Activated naive CD4-positive, alpha-beta T cell (primary cell): Measurements from ENCODE around the gene BAD.

Source experiments
- DNase-seq, 4 experiments: peaks; one replicate each; lab custom pipeline; 2025; lab: John Stamatoyannopoulos, UW

The BAD gene

DNA sequence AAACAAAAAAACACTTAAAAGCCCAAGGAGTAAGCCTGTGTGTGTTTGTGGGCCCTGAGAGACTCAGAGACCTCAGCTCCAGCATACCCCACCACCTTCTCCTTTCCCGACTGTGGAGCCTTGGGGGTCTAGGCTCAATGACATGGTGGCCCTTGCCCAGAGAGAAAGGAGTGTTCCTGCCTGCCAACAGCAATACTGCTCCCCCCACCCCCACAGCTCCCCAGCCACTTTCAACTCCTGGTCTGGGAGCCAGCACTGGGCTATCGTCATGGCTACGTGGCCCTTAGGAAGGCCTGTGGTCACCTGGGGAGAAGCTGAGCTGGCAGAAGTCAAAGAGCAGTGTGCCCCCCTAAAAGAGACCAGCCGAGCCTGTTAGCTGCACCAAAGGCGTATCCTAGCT lies 40.4 kb downstream of the BAD start:
- DNase-seq, result no peak

DNA sequence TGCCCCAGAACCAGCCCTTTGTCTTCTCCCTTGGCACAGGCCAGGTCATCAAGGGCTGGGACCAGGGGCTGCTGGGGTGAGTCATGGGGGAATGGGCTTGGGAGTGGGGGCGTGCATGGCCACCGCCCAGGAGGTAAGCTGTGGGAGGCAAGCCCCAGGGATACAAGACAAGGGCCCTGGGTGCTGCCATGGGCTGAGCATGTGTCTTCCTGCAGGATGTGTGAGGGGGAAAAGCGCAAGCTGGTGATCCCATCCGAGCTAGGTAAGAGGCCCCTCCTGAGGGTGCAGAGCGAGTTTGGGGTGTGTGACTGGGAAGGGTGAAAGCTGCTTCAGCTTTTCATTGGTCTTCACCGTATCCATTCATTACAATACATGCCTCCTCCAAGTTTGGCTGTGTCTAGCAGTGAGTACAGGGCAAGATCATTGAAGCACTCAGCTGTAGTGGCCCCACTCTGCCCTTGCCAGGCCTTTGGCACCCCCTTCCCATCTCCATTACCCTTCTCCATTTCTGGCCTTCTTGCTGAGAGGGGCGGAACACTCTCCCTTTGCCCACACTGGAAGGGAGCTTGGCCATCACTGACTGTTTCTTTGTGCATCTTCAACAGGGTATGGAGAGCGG lies 41.1 kb downstream of the BAD start:
- no peak for DNase-seq

DNA sequence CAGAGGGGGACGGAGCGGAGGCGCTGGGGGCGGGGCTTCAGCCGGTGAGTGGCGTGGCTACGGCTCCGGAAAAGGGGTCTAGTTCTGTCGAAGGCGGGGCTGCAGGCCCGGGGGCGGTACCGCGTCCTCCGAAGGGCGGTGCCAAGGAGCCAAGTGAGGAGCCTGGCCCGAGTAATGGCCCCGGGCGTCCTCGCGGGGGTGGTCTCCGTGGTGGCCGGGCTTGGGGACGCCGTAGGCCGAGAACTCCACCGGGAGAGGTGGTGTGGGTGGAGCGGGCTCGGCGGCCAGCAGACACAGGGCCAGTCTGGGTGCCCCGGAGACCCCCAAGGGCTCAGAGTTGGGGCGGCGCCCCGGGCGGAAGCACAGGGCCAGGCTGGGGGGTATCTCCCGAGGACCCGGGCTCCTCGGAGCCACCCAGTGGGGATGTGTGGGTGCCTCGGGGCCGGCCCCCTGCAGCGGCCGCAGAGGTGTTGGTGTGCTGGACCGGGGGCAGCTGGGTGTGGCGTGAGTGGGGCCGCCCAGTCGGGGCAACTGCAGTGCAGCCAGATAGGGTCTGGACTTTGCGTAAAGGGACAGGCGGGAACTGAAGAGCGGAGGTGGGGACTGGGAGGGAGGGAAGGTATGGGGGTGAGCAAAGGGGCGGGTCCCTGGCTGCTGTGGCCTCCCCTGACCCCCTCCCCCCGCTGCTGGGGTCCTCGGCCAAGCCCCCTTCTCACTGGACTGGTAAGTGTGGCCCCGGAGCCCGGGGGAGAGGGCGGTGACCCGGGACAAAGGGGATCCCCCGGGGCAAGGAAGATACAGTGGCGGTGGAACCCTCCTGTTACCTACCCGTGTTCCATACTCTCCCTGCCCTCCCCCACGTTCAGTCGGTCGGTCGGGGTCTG lies 42.7 kb downstream of the BAD start:
- DNase-seq, result no peak

DNA sequence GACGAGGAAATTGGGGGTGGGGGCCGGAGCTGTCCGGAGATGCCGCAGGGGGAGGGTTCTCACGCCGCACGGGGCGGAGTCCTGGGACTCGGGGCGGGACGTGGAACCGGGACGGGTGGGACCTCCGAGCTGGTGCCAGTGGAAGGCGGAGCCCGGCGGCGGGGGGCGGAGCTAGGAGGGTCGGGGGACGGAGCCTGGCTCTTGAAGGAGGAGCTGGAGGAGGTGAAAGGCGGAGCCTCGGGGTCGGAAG lies 43.3 kb downstream of the BAD start:
- peak; percentile 99 to 100 (median 99) for DNase-seq

DNA sequence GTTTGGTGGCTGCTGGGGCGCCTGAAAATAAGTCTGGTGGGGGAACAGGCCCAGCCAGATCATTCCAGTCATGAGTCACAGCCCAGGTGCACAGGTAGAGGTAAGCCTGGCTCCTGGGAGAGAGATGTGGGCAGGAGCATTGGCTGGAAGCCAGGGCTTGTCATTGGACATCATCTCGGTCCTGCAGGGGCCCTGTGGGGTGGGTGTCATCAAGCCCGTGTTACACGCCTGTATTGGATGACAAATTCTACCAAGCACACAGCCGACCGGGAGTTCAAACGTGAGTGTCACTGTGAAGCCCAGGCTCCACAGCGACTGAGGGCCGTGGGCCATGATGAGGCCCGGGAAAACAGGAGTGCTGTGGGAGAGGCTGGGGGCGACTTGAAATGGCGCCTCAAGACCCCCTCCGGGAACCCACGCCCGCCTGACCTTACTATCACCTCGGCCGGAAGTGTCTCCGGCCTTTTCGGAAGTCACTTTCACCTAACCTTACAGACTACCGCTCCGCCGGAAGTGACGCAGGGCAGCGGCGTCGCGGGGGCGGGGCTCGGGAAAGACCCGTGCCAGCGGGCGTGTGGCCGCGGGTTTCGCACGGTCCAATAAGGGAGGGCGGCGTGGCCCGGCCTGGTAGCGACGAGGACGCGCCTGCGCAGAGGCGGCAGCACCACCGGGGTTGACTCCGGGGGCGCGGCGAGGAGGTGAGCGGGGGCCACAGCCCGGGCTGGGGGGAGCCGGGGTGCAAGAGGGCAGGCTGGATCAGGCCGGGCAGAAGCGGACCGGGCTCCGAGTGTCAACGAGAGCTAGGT lies 43.8 kb downstream of the BAD start, which contains the start of gene FKBP2:
Gene FKBP2, plus strand, starts transcription at position 661 of the 806 bp plus-strand sequence. CDS start 1,293 bp downstream, outside the sequence.
- DNase-seq, result peak; percentile 92 to 99 (median 96)

DNA sequence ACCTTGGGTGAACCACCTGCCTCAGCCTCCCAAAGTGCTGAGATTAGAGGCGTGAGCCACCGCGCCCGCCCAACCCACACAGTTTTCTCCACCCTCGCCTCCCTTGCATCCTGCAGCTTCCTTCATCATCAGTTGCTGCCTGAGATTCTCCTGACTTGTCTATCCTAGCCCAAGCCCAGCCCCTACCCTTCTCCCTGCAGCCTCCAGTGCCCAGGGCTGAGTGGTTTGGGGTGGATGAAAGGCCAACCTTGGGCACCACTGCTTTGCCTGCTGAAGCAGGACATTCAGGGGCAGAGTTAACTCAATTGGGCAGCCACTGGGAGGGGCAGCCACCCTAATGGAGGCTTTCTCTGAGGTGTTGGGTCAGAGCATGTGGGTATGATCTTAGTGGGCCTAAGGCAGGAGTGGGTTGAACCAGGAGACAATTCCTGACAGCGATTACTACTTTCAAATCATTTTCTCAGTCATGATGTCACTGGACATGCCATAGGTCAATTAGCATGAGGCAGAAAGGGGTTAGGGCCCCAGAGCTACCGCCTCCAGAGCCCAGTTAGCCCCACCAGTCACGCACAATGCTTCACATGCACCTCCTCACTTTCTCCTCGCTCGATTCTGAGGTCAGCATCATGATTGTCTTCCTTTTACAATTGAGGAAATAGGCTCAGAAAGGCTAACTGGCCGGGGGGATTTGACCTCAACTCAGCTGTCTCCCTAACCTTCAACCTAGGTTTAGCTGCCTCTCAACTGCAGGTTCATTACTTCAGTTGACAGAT lies 44.6 kb downstream of the BAD start:
- no peak for DNase-seq

DNA sequence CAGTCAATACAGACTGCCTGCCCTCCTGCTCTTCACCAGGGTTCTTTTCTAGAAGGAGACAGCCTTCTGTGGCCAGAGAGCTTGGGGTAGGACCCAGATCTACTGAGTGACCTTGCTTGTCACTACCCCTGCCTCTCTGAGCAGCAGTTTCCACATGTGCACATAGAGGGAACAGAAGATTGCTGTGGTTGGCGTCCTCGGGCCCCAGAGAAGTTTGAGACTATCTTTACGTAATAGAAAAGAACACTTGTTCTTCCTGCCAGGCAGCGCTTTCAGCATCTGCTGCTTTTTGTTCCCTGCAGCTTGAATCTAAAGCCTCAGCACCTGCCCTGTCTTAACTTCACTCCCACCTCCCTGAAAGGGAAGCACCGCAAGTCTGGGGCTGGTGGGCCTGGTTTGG lies 45.5 kb downstream of the BAD start:
- DNase-seq, result no peak

DNA sequence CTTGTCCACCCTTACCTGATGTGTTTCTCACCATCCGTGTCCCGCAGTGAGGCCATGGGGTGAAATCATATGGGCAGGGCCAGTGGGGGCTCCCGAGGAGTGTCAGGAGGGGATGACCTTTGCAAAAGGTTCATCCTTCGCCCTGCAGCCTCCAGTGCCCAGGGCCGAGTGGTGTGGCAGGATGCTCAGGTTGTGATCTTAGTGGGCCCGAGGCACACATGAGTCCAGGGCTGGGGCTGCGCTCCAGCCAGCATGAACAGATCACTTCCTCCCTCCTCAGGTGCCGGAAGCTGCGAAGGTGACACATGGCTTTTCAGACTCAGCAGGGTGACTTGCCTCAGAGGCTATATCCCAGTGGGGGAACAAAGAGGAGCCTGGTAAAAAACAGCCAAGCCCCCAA lies 46.4 kb downstream of the BAD start:
- no peak for DNase-seq

DNA sequence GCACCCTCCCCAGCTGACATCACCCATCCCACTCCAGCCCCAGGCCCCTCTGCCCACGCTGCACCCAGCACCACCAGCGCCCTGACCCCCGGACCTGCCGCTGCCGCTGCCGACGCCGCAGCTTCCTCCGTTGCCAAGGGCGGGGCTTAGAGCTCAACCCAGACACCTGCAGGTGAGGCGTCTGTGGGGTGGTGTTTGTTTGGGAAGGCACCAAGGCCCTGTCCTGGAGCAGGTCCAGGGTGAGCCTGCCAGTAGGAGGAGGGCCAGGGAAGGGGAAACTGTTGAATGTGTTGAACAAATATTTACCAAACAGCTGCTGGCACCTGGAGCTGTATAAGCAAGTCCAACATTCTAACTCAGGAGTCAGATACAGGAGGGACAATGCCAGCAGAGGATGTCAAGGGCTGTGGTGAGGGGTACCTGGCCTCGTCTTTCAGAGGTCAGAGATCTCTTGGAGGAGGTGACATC lies 46.9 kb downstream of the BAD start:
- DNase-seq, result no peak

DNA sequence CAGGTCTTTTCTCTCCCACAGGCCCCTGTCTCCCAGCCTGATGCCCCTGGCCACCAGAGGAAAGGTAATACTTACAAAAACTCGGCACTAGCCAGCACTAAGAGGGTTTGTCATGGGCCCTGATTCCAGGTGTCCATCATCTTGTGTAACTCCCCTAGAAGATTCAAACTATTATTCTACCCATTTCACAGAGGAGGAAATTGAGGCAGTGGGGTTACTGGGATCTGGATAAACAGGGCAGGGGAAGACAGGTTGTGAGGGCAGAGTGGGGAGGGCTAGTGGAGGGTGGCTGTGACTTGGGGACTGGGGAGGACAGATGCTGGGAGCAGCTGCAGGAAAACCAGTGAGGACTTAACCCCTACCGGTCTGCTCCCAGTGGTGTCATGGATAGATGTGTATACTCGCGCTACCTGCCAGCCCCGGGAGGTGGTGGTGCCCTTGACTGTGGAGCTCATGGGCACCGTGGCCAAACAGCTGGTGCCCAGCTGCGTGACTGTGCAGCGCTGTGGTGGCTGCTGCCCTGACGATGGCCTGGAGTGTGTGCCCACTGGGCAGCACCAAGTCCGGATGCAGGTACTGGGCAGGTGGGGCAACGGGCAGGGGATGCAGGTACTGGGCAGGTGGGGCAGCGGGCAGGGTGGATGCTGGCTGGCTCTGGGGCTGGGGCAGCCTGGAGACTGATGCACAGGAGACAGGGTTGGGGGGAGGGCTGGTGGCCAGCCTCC lies 48.9 kb downstream of the BAD start:
- no peak for DNase-seq

DNA sequence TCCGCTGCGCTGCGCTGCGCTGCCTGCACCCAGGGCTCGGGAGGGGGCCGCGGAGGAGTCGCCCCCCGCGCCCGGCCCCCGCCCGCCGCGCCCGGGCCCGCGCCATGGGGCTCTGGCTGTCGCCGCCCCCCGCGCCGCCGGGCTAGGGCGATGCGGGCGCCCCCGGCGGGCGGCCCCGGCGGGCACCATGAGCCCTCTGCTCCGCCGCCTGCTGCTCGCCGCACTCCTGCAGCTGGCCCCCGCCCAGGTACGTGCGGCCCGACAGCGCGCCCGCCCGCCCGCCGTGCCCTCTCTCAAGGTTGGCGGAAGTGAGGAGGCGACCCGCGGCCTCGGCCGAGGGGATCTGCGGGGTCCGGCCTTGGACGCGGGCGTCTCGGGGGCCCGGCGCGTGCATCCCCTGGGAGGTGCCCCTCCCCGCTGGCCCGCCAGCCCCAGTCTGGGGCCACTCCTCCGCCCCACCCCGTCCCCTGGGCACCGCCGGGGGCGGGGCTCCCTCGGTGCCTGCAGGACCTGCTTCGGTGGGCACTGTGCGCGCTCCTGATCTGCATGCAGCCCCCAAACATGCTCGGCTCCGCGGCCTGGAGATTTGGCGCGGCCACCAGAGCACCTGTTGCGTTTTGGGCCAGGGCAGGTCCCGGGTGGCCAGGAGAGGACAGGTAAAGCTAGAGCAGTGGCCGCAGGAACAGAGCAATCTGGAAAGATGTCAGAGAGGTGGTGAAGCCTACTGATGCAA lies 49.7 kb downstream of the BAD start:
- peak in 1 of 4 experiments; percentile 64 for DNase-seq

DNA sequence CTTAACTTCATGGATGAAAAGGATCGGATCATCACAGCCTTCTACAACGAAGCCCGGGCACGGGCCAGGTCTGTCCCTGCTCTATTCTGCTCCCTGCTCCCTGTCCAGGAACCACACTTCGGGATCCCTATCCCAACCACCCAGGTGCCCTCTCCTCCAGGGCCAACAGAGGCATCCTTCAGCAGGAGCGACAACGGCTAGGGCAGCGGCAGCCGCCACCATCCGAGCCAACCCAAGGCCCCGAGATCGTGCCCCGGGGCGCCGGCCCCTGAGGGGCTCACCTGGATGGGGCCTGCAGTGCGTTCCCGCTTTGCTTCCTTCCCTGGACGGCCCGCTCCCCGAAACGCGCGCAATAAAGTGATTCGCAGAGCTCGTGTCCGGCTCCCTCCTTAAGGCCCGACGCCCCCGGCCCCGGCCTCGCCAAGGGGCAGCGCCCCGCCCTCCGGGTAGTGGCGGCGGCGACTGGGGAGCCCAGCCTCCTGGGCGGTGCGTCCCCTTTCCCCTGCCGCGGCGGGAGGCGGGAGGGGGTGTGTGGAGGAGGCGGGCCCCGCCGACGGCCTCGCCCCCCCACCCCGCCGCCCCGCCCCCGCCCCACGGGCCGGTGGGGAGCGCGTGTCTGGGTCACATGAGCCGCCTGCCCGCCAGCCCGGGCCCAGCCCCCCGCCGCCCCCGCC lies 50.4 kb downstream of the BAD start, which contains the start of gene VEGFB:
Gene VEGFB, plus strand, starts transcription at position 672 of the 674 bp plus-strand sequence. CDS start 250 bp downstream, outside the sequence.
- peak in 2 of 4 experiments; percentile 48 to 74 for DNase-seq

DNA sequence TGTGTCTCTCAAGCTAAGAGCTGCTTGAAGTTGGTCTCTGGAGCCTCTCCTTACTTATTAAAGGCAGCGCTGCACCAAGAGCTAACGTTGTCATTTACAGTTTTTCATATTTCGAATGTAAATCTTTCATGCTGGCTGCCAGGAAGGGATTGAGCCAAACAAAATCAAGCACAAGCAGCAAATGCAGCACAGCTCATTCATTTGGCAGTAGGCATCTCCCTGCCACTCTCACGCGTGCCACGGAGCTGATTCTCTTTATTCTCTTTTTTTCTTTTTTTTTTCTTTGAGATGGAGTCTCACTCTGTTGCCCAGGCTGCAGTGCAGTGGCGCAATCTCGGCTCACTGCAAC lies 51.5 kb downstream of the BAD start:
- no peak for DNase-seq

DNA sequence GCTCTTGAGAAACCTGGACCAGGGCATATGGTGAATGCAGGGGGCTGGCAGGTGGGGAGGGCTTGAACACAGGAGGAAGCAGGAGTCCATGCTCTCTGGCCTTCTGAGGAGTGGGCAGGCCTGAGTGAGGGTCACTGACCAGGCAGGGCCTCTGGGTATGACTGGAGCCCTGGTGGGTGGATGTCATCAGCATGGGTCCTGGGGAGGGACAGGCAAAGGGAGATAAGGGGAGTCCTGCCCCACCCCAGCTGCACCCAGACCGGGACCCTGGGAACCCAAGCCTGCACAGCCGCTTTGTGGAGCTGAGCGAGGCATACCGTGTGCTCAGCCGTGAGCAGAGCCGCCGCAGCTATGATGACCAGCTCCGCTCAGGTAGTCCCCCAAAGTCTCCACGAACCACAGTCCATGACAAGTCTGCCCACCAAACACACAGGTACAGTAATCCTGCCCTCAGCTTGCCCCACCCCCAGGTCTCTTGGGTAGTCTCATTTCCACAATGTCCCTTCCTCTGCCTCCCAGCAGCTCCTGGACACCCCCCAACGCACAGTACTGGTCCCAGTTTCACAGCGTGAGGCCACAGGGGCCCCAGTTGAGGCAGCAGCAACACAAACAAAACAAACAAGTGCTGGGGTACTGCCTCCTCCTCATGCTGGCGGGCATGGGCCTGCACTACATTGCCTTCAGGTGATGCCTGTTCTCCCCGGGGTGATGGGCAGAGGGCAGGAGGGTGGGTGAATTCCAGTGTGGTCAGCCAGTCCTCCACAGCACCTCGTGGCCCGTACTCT lies 52.1 kb downstream of the BAD start:
- DNase-seq, result no peak

DNA sequence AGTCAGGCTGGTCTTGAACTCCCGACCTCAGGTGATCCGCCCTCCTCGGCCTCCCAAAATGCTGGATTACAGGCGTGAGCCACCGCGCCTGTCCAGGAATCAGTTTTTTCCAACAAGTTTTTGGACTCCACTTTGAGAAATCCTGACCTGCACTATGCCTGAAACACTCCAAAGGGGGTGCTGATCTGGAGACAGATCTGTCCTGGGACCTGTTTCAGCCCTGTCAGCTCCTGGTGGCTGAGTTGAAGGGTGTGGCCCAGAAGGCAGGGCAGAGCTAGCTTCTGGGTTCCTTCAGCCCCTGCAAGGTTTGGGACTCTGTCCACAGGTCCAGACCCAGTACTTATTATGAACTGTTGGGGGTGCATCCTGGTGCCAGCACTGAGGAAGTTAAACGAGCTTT lies 52.9 kb downstream of the BAD start:
- DNase-seq, result no peak

DNA sequence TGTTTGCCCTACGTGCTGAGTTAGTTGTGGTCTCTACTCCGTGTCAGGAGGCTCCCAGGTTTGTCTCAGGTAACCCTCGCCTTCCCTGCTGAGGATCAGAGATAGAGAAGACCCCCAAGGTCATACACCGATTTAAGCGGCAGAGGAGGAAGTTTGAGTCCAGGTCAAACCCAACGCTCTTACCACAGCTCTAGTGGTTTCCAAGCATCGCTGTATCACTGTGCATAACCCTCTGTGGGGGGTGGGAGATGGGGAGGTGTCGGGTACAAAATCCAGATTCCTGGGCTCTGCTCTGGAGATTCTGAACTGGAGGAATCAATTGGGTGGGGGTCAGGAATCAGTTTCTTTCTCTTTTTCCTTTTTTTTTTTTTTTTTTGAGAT lies 53.5 kb downstream of the BAD start:
- DNase-seq, result no peak

DNA sequence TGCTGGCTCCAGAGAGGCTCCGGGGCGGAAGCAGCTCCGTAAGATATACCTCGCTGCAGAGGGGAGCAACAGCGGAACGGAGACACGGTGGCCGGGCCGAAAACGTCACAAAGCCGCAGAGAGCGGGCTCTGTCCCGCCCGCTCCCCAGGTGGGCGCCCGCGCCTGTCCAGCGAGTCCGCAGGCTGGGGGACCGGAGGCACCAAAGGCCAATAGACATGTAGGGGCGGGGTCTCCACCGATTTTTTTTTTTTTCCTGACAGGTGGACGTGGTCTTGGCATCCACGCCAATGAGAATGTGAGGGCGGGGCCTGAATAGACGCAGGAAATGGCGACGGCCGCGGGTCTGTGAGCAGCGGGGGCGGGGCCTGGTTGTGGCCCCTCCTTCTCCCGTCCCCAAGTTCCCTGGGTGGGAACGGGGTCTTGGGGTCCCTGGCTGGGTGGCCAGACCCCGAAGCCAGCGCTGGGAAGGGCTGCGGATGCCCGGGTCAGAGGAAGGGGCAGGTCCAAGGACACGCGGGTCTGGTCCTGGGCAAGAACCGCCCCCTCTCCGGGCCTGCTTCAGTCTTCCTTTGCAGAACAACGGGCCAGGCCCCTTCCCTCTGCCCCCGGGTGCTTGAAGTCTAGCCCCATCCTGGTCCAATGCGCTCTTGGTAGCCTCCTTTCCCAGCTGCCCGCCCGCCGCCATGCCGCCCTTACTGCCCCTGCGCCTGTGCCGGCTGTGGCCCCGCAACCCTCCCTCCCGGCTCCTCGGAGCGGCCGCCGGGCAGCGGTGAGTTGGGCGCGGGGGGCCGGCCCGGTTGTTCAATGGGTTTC lies 54.1 kb downstream of the BAD start, which contains the start of gene DNAJC4:
Gene DNAJC4, plus strand, starts transcription at position 378 of the 814 bp plus-strand sequence. Its CDS starts 307 bp downstream, at position 685.
- peak; percentile 59 to 79 (median 63) for DNase-seq

DNA sequence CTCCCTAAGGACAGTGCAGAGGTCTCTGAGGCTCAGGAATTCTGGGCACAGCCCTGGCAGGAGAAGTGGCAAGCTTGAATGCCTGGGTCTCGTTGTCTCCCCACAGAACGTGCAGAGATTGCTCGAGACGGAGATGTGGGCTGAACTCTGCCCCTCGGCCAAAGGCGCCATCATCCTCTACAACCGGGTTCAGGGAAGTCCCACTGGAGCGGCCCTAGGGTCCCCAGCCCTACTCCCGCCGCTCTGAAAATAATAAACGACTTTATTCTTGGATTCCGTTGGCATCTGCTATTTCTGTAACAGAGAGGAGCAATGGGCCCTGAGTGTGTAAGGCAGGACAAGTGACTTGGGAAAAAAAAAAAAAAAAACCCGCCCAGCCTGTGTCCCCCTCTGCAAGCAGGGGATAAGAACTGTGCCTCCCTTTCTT lies 54.7 kb downstream of the BAD start:
- DNase-seq, result no peak
